ENCODE results near the gene LRRC7.

DNA sequence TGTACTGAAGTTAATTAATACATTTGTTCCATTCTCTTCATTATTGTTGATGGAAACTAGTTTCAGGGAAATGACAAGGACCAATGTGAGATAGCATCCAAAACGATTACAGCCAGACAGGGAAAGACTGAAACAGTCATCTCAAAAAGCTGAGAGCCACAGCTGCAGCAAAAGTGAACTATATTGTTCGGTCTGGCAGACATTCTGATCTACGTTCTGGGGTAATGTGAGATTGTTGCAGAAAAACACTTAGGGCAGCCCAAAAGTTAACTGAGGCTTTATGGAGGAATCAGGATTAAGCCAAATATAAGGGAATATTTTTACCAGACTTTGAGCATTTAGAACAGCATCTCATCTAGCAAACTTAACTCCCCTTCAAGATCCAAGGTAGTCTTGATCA lies 524.8 kb downstream of the LRRC7 start:
- TF ChIP-seq, protein P1, sequence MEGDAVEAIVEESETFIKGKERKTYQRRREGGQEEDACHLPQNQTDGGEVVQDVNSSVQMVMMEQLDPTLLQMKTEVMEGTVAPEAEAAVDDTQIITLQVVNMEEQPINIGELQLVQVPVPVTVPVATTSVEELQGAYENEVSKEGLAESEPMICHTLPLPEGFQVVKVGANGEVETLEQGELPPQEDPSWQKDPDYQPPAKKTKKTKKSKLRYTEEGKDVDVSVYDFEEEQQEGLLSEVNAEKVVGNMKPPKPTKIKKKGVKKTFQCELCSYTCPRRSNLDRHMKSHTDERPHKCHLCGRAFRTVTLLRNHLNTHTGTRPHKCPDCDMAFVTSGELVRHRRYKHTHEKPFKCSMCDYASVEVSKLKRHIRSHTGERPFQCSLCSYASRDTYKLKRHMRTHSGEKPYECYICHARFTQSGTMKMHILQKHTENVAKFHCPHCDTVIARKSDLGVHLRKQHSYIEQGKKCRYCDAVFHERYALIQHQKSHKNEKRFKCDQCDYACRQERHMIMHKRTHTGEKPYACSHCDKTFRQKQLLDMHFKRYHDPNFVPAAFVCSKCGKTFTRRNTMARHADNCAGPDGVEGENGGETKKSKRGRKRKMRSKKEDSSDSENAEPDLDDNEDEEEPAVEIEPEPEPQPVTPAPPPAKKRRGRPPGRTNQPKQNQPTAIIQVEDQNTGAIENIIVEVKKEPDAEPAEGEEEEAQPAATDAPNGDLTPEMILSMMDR (conservative IDR thresholded peaks at IDR 0.05; ENCODE audit: low read length): no peak
- no peak for TF ChIP-seq EZH2phosphoT487 (IDR thresholded peaks at IDR 0.05; ENCODE audit: borderline replicate concordance)
